ENCODE results near the gene SPTBN5.

SPTBN5 gene

GRCh38 chr15:41824062-41824745 lies 69.6 kb downstream of the SPTBN5 start:
- DNase-seq (ENCODE audit: low read depth in 2 of 2) = no peak

- no peak for DNase-seq (ENCODE audit: low read depth in 2 of 2)
These were observed 70.4 kb downstream of the SPTBN5 start for GRCh38 chr15:41823502-41823901.

GRCh38 chr15:41822957-41823356 lies 70.9 kb downstream of the SPTBN5 start:
- no peak for DNase-seq (ENCODE audit: low read depth in 2 of 2)

GRCh38 chr15:41822471-41822870 lies 71.4 kb downstream of the SPTBN5 start:
- no peak for DNase-seq (ENCODE audit: low read depth in 2 of 2)

- DNase-seq (ENCODE audit: low read depth in 2 of 2) = no peak
These were observed 72.0 kb downstream of the SPTBN5 start for GRCh38 chr15:41821831-41822230.

GRCh38 chr15:41820791-41821423 lies 72.9 kb downstream of the SPTBN5 start:
- no peak for DNase-seq (ENCODE audit: low read depth in 2 of 2)

GRCh38 chr15:41819455-41820050 lies 74.3 kb downstream of the SPTBN5 start:
- DNase-seq (ENCODE audit: low read depth in 2 of 2) = no peak

- DNase-seq (ENCODE audit: low read depth in 2 of 2) = no peak
These were observed 76.1 kb downstream of the SPTBN5 start for GRCh38 chr15:41817781-41818180.

- DNase-seq (ENCODE audit: low read depth in 2 of 2) = no peak
These were observed 76.5 kb downstream of the SPTBN5 start for GRCh38 chr15:41817327-41817726.

- no peak for DNase-seq (ENCODE audit: low read depth in 2 of 2)
These were observed 77.1 kb downstream of the SPTBN5 start for GRCh38 chr15:41816788-41817187.

- DNase-seq (ENCODE audit: low read depth in 2 of 2) = no peak
These were observed 79.3 kb downstream of the SPTBN5 start for GRCh38 chr15:41814534-41814933.

GRCh38 chr15:41813426-41813825 lies 80.4 kb downstream of the SPTBN5 start:
- DNase-seq (ENCODE audit: low read depth in 2 of 2) = no peak

- no peak for DNase-seq (ENCODE audit: low read depth in 2 of 2)
These were observed 81.0 kb downstream of the SPTBN5 start for GRCh38 chr15:41812820-41813375.

GRCh38 chr15:41811432-41812195 lies 82.2 kb downstream of the SPTBN5 start:
- DNase-seq (ENCODE audit: low read depth in 2 of 2) = peak; percentile 37 to 62

- DNase-seq (ENCODE audit: low read depth in 2 of 2) = no peak
These were observed 83.0 kb downstream of the SPTBN5 start for GRCh38 chr15:41810651-41811431.

GRCh38 chr15:41809526-41810220 lies 84.2 kb downstream of the SPTBN5 start:
- no peak for DNase-seq (ENCODE audit: low read depth in 2 of 2)

GRCh38 chr15:41809121-41809520 lies 84.7 kb downstream of the SPTBN5 start:
- no peak for DNase-seq (ENCODE audit: low read depth in 2 of 2)

- no peak for DNase-seq (ENCODE audit: low read depth in 2 of 2)
These were observed 87.3 kb downstream of the SPTBN5 start for GRCh38 chr15:41806291-41807181.

GRCh38 chr15:41805711-41806110 lies 88.1 kb downstream of the SPTBN5 start:
- DNase-seq (ENCODE audit: low read depth in 2 of 2) = no peak
